ENCODE data around the gene PRR13. TPM values are rescaled to one million over a fixed set of nuclear protein-coding genes. Genes with fewer than 3 reads are reported as not detected.

The PRR13 gene
- total and polyA plus RNA-seq, 9 of the 15 experiments (the other 6 are each of a cell fraction or from before 2014, with no cell fraction given) = 117 to 835 (median 285) TPM

DNA sequence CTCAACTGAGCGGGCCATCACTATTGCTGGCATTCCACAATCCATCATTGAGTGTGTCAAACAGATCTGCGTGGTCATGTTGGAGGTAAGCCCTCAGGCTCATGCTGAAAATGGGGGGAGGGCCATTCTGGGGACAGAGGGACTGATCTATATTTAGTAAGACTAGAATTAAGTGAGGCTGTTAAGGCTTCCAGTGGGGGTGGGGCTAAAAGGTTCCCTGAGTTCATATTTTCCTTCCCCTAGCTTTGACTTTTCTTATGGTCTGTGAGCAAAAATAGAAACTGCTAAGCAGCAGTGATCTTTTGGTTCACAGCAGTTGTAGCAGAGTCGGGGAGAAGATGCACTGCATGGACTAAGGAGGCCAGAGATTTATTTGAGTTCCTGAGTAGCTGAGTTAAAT lies 19.5 kb downstream of the PRR13 start:
- DNase-seq (ENCODE audit: extremely low read depth in 1 of 4, low spot score in 3 of 4) = no peak
- WGBS (ENCODE audit: insufficient coverage, low coverage, missing lambda C conversion rate) = 77% methylated on average over 3 of the region's 3 CpGs
- intact Hi-C loops (cut with micrococcal nuclease) = no loop called here
- H3K9ac ChIP-seq (ENCODE audit: insufficient read depth in 1 of 2, low read depth in 2 of 2, low read length in 2 of 2) = peak overlapping the region in 1 of 2 experiments; percentile 12; a peak in 1 of 4 replicates
- no peak overlapping the region for H3K4me2 ChIP-seq (ENCODE audit: insufficient read depth, low read length)
- H3K4me3 ChIP-seq = no peak overlapping the region
- no TSS peak for BruUV-seq (replicated peaks)
- H3K9me3 ChIP-seq (replicated peaks; ENCODE audit: control insufficient read depth, insufficient read depth, low read depth, low read length) = no peaks in the 10 kb centered on the region
- ChIA-PET POLR2A (interaction anchor here (0.7 to 8.8 kb wide), 4 partner anchors 14 to 406 kb away, joined by 3 to 87 read pairs (median 4); partner anchors contain the start of gene TARBP2), CTCF (ENCODE audit: low intra/inter-chr PET ratio) (interaction anchor here (0.7 kb wide), 1 partner anchor 15 kb away, joined by 3 read pairs; no protein-coding TSS in a partner anchor)
- no peak for ATAC-seq
- peaks cover 0 to 3% of the 10 kb centered on the region in 2 experiments; a peak in 1 of 5 replicates for H3K4me1 ChIP-seq (replicated peaks in 1 of 2; ENCODE audit: control insufficient read depth in 2 of 2, insufficient read depth in 2 of 2, low read length in 2 of 2)
- no peak for FAIRE-seq
- H4K20me1 ChIP-seq (replicated peaks; ENCODE audit: control insufficient read depth, insufficient read depth, low read length) = peaks cover 25% of the 10 kb centered on the region
- in situ Hi-C loops (cut with MboI) = no loop called here
- H3K9me1 ChIP-seq (ENCODE audit: control insufficient read depth, insufficient read depth, low read length) = no peaks in the 10 kb centered on the region
- no peak overlapping the region for H3K27ac ChIP-seq (ENCODE audit: extremely low read depth, low read depth, low read length)
- peaks cover 100% of the 10 kb centered on the region for H3K36me3 ChIP-seq (ENCODE audit: control insufficient read depth, insufficient read depth, low read length)
- no peaks in the 10 kb centered on the region for H3K27me3 ChIP-seq (ENCODE audit: control insufficient read depth in 2 of 2, insufficient read depth in 2 of 2, low read length in 2 of 2)
- no peak overlapping the region for H2AFZ ChIP-seq (ENCODE audit: low read depth, low read length)
- H3K79me2 ChIP-seq (ENCODE audit: control insufficient read depth, insufficient read depth, low read length) = peaks cover 98% of the 10 kb centered on the region
- TF ChIP-seq CBFA2T2 (conservative IDR thresholded peaks at IDR 0.05) = no peak
- 0 out of 2 replicates have a peak, but pooled peaks have one; percentile 24 for TF ChIP-seq POLR2A (conservative IDR thresholded peaks at IDR 0.05)
- TF ChIP-seq HDAC2 (IDR thresholded peaks at IDR 0.05) = no peak
- TF ChIP-seq RBFOX2 (IDR thresholded peaks at IDR 0.05; ENCODE audit: low read depth, low read length) = peak; percentile 41; the same call in 1 of the 2 replicates
- no peak for TF ChIP-seq SAFB (IDR thresholded peaks at IDR 0.05; ENCODE audit: borderline replicate concordance, low read depth, low read length)
- TF ChIP-seq MAFG (tag; conservative IDR thresholded peaks at IDR 0.05) = no peak
- no peak for TF ChIP-seq GABPB2 (CRISPR knock-in tag; conservative IDR thresholded peaks at IDR 0.05)
- TF ChIP-seq POU5F1 (IDR thresholded peaks at IDR 0.05; ENCODE audit: borderline replicate concordance, low read depth, low read length, partially characterized antibody) = no peak
- TF ChIP-seq, protein P1, sequence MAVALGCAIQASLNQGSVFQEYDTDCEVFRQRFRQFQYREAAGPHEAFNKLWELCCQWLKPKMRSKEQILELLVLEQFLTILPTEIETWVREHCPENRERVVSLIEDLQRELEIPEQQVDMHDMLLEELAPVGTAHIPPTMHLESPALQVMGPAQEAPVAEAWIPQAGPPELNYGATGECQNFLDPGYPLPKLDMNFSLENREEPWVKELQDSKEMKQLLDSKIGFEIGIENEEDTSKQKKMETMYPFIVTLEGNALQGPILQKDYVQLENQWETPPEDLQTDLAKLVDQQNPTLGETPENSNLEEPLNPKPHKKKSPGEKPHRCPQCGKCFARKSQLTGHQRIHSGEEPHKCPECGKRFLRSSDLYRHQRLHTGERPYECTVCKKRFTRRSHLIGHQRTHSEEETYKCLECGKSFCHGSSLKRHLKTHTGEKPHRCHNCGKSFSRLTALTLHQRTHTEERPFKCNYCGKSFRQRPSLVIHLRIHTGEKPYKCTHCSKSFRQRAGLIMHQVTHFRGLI (CRISPR knock-in tag; IDR thresholded peaks at IDR 0.05) = no peak
- peak; percentile 39; the same call in 1 of the 2 replicates for TF ChIP-seq POLR2AphosphoS5 (IDR thresholded peaks at IDR 0.05; ENCODE audit: control insufficient read depth, insufficient read depth, low read depth, low read length)
- TF ChIP-seq, protein P2, sequence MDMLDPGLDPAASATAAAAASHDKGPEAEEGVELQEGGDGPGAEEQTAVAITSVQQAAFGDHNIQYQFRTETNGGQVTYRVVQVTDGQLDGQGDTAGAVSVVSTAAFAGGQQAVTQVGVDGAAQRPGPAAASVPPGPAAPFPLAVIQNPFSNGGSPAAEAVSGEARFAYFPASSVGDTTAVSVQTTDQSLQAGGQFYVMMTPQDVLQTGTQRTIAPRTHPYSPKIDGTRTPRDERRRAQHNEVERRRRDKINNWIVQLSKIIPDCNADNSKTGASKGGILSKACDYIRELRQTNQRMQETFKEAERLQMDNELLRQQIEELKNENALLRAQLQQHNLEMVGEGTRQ (CRISPR knock-in tag; IDR thresholded peaks at IDR 0.05) = no peak
- no peak for TF ChIP-seq C11orf30 (IDR thresholded peaks at IDR 0.05; ENCODE audit: low read depth)
- no peak for TF ChIP-seq MTA3 (IDR thresholded peaks at IDR 0.05; ENCODE audit: borderline replicate concordance)
- TF ChIP-seq, protein P3, sequence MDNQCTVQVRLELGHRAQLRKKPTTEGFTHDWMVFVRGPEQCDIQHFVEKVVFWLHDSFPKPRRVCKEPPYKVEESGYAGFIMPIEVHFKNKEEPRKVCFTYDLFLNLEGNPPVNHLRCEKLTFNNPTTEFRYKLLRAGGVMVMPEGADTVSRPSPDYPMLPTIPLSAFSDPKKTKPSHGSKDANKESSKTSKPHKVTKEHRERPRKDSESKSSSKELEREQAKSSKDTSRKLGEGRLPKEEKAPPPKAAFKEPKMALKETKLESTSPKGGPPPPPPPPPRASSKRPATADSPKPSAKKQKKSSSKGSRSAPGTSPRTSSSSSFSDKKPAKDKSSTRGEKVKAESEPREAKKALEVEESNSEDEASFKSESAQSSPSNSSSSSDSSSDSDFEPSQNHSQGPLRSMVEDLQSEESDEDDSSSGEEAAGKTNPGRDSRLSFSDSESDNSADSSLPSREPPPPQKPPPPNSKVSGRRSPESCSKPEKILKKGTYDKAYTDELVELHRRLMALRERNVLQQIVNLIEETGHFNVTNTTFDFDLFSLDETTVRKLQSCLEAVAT (IDR thresholded peaks at IDR 0.05) = no peak
- TF ChIP-seq ZNF507 (tag; conservative IDR thresholded peaks at IDR 0.05) = no peak
- TF ChIP-seq POLR2G (IDR thresholded peaks at IDR 0.05; ENCODE audit: low read depth, low read length) = 0 out of 2 replicates have a peak, but pooled peaks have one; percentile 12

All from K562 (cell line).